Panc1 (cell line): ENCODE results near the gene TERT.
"Not testable (repeated sequence)": the region's sequence is repeated elsewhere in the genome, so short reads cannot be mapped to it uniquely, and the experiment has no call there.

Experiments
- POLR2AphosphoS5 ChIP-seq: IDR thresholded peaks from 2 replicates; pipeline ENCODE4 v1.6.1; 2012; ENCODE audit warnings: mild to moderate bottlenecking, low read depth, low read length, moderate library complexity
- SIN3A ChIP-seq: IDR thresholded peaks from 2 replicates; pipeline ENCODE4 v1.6.1; 2012; ENCODE audit warnings: low read depth, mild to moderate bottlenecking, low read length, moderate library complexity, borderline replicate concordance; ENCODE audit not compliant: insufficient read depth
- TCF7L2 ChIP-seq: IDR thresholded peaks from 2 replicates; pipeline ENCODE4 v1.6.1; 2011; ENCODE audit warnings: mild to moderate bottlenecking, low read depth, low read length, inconsistent platforms
- TF ChIP-seq, protein P1 (sequence below): fragments of 450-650 bp; IDR thresholded peaks from 2 replicates; pipeline ENCODE4 v1.5.1; 2017; ENCODE audit warnings: mild to moderate bottlenecking

DNA sequence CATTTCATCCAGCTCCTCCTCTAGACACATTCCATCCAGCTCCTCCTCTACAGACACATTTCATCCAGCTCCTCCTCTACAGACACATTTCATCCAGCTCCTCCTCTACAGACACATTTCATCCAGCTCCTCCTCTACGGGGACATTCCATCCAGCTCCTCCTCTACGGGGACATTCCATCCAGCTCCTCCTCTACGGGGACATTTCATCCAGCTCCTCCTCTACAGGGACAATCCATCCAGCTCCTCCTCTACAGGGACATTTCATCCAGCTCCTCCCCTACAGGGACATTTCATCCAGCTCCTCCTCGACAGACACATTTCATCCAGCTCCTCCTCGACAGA is 31.6 kb upstream of the TERT start:
- TF ChIP-seq, protein P1, sequence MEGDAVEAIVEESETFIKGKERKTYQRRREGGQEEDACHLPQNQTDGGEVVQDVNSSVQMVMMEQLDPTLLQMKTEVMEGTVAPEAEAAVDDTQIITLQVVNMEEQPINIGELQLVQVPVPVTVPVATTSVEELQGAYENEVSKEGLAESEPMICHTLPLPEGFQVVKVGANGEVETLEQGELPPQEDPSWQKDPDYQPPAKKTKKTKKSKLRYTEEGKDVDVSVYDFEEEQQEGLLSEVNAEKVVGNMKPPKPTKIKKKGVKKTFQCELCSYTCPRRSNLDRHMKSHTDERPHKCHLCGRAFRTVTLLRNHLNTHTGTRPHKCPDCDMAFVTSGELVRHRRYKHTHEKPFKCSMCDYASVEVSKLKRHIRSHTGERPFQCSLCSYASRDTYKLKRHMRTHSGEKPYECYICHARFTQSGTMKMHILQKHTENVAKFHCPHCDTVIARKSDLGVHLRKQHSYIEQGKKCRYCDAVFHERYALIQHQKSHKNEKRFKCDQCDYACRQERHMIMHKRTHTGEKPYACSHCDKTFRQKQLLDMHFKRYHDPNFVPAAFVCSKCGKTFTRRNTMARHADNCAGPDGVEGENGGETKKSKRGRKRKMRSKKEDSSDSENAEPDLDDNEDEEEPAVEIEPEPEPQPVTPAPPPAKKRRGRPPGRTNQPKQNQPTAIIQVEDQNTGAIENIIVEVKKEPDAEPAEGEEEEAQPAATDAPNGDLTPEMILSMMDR: not testable (repeated sequence)
- not testable (repeated sequence) for TF ChIP-seq POLR2AphosphoS5, SIN3A, TCF7L2
